Caco-2 (cell line): ENCODE data around the gene CEND1. TPM values are rescaled to one million over a fixed set of nuclear protein-coding genes. Genes with fewer than 3 reads are reported as not detected.

ENCODE experiments used
- BruUV-seq: library from RNA; stranded (reverse); fragments of 400-500 nt; replicated peaks from 2 replicates; lab custom pipeline; 2021; lab: Mats Ljungman, UMichigan
- CTCF ChIA-PET: fragments of 300-600 bp; sonication (Branson Sonifier 250); formaldehyde crosslinking; loops from one replicate; lab custom pipeline; 2022; ENCODE audit warnings: antibody characterized with exemption; lab: Charles Lee
- POLR2A ChIA-PET: fragments of 300-600 bp; sonication (Branson Sonifier 250); formaldehyde crosslinking; loops from one replicate; lab custom pipeline; 2022; ENCODE audit warnings: antibody characterized with exemption; lab: Charles Lee
- DNase-seq, 2 experiments: peaks; one replicate each; pipeline versions ENCODE4 v3.0.0 to v3.0.0-alpha.2; 2020 to 2022
- H3K27me3 ChIP-seq: replicated peaks from 2 replicates; pipeline ENCODE4 v1.6.0; 2011; ENCODE audit warnings: low read length; ENCODE audit not compliant: control insufficient read depth, insufficient read depth
- H3K36me3 ChIP-seq: 2 replicates; pipeline ENCODE4 v1.5.1; 2011; ENCODE audit warnings: low read length; ENCODE audit not compliant: control insufficient read depth, insufficient read depth
- H3K4me1 ChIP-seq: fragments of 250-450 bp; sonication (Bioruptor Pico); 2 replicates; pipeline ENCODE4 v1.5.1; 2020; ENCODE audit warnings: mild to moderate bottlenecking
- H3K4me3 ChIP-seq: 2 replicates; pipeline ENCODE4 v1.5.1; 2011; ENCODE audit warnings: low read depth, mild to moderate bottlenecking, control low read depth, low read length
- H3K9me3 ChIP-seq: fragments of 250-450 bp; sonication (Bioruptor Pico); 2 replicates; pipeline ENCODE4 v1.5.1; 2020; ENCODE audit warnings: mild to moderate bottlenecking, moderate library complexity
- H3K27ac Mint-ChIP-seq: one replicate; pipeline ENCODE4 v1.8.0; 2022; ENCODE audit warnings: mixed read lengths; ENCODE audit not compliant: unreplicated experiment
- H3K27me3 Mint-ChIP-seq: one replicate; pipeline ENCODE4 v1.8.0; 2022; ENCODE audit warnings: mixed read lengths; ENCODE audit not compliant: insufficient read depth, unreplicated experiment
- H3K36me3 Mint-ChIP-seq: one replicate; pipeline ENCODE4 v1.8.0; 2022; ENCODE audit warnings: mild to moderate bottlenecking, mixed read lengths; ENCODE audit not compliant: insufficient read depth, unreplicated experiment
- H3K4me1 Mint-ChIP-seq: one replicate; pipeline ENCODE4 v1.8.0; 2022; ENCODE audit warnings: low read depth, mixed read lengths; ENCODE audit not compliant: unreplicated experiment
- H3K4me3 Mint-ChIP-seq: one replicate; pipeline ENCODE4 v1.8.0; 2022; ENCODE audit warnings: mild to moderate bottlenecking, moderate library complexity, mixed read lengths; ENCODE audit not compliant: unreplicated experiment
- H3K9me3 Mint-ChIP-seq: one replicate; pipeline ENCODE4 v1.8.0; 2022; ENCODE audit warnings: mixed read lengths; ENCODE audit not compliant: unreplicated experiment
- intact Hi-C: fragments of 100-400 bp; cut with micrococcal nuclease; formaldehyde crosslinking; loops from one replicate; pipeline ENCODE4 v1.10.0; 2022; ENCODE audit not compliant: unreplicated experiment
- total RNA-seq: library from RNA; stranded (reverse); gene quantifications from 2 replicates; pipeline ENCODE4 v1.2.3, GENCODE V29; 2022
- TF ChIP-seq, protein P1 (sequence below), 2 experiments: fragments of 200-600 bp in 1 of 2; IDR thresholded peaks; 1 replicate in 1 of 2; 2 replicates in 1 of 2; pipeline versions ENCODE4 v1.5.1 to v1.8.0; 2011 to 2022; ENCODE audit warnings: antibody characterized with exemption in 1 of 2, control low read depth in 1 of 2, inconsistent platforms in 1 of 2, low read depth in 1 of 2, low read length in 1 of 2, mild to moderate bottlenecking in 1 of 2, moderate library complexity in 1 of 2; ENCODE audit not compliant: insufficient read depth in 1 of 2, severe bottlenecking in 1 of 2, unreplicated experiment in 1 of 2

Gene CEND1
- total RNA-seq, 1 experiment from 2014 or later: not detected

DNA sequence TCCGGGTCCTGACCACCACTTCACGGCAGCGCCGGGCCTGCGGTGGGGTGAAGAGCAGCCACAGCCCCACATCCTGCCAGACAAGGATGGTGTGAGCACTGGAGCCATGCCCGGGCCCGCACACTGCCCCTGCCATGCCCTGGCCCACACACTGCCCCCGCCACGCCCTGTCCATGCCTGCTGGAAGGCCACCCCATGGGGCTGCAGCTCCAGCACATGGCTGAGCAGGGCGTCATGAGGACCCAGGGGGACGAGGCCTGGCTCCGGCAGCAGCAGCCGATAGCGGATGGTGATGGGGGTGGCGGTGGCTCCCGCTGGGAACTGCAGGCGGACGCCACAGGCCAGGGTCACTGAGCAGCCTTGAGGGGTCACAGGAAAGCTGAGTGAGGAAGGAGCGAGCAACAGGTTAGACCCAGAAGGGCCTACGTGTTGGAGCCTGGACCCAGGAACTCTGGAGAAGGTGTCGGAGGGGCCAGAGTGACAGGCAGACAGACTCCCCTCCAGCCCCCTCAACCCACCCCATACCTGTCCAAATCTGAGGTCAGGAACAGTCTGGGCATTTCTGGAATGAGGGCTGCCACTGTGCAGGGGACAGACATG, 12.2 kb upstream of the CEND1 start:
- POLR2A ChIA-PET: no interaction called here
- no peaks in the 10 kb centered on the region for H3K9me3 Mint-ChIP-seq
- Histone ChIP-seq H3K4me3 (no peak overlapping the region), H3K27me3 (no peaks in the 10 kb centered on the region), H3K36me3 (no peaks in the 10 kb centered on the region), H3K9me3 (no peaks in the 10 kb centered on the region), H3K4me1 (peaks cover 14% of the 10 kb centered on the region; the same call in 1 of the 2 replicates)
- DNase-seq: no peak
- H3K27me3 Mint-ChIP-seq: no peaks in the 10 kb centered on the region
- H3K4me1 Mint-ChIP-seq: no peaks in the 10 kb centered on the region
- H3K4me3 Mint-ChIP-seq: no peak overlapping the region
- H3K36me3 Mint-ChIP-seq: peaks cover 31% of the 10 kb centered on the region
- TF ChIP-seq, protein P1, sequence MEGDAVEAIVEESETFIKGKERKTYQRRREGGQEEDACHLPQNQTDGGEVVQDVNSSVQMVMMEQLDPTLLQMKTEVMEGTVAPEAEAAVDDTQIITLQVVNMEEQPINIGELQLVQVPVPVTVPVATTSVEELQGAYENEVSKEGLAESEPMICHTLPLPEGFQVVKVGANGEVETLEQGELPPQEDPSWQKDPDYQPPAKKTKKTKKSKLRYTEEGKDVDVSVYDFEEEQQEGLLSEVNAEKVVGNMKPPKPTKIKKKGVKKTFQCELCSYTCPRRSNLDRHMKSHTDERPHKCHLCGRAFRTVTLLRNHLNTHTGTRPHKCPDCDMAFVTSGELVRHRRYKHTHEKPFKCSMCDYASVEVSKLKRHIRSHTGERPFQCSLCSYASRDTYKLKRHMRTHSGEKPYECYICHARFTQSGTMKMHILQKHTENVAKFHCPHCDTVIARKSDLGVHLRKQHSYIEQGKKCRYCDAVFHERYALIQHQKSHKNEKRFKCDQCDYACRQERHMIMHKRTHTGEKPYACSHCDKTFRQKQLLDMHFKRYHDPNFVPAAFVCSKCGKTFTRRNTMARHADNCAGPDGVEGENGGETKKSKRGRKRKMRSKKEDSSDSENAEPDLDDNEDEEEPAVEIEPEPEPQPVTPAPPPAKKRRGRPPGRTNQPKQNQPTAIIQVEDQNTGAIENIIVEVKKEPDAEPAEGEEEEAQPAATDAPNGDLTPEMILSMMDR (IDR thresholded peaks at IDR 0.05; ENCODE audit: insufficient read depth in 1 of 2, low read depth in 1 of 2, low read length in 1 of 2, severe bottlenecking in 1 of 2, unreplicated experiment in 1 of 2): no peak
- intact Hi-C loops: no loop called here
- CTCF ChIA-PET: no interaction called here
- no peak overlapping the region for H3K27ac Mint-ChIP-seq
- BruUV-seq: no TSS peak

DNA sequence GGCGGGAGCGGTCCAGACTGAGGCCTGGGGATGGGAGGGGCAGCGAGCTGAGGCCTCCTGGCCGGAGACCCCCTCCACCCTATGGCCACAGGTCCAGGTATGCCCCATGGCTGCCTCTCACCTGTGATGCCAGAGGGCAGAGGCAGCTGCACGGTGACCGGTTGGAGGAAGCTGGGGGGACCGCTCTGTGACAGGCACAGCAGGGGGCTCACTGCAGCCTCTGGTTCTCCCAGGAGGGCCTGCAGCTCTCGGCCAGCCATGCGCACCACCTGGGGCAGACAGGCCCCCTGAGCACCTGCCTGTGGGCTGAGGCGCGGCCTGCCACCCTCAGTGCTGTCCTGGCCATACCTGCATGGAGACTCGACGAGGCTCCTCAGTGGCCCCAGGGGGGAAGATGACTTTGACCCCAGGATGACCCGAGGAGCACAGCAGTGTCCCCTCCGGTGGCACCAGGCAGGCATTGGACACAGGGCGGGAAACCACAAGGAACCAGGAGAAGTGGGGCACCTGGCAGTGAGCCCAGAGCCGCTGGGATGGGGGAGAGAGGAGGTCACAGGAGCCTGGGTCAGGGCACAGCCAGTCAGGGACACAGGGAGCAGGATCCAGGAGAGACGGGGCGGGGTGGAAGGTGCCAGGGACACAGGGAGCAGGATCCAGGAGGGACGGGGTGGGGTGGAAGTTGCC, 11.3 kb upstream of the CEND1 start:
- Mint-ChIP-seq H3K9me3 (no peaks in the 10 kb centered on the region), H3K36me3 (peaks cover 35% of the 10 kb centered on the region), H3K4me3 (no peak overlapping the region), H3K27ac (no peak overlapping the region), H3K27me3 (no peaks in the 10 kb centered on the region), H3K4me1 (no peaks in the 10 kb centered on the region)
- H3K36me3 ChIP-seq: no peaks in the 10 kb centered on the region
- H3K4me3 ChIP-seq: no peak overlapping the region
- DNase-seq: no peak
- POLR2A ChIA-PET: no interaction called here
- H3K4me1 ChIP-seq: peaks cover 23% of the 10 kb centered on the region
- intact Hi-C loops: no loop called here
- H3K9me3 ChIP-seq: no peaks in the 10 kb centered on the region
- TF ChIP-seq, protein P1 (IDR thresholded peaks at IDR 0.05; ENCODE audit: insufficient read depth in 1 of 2, low read depth in 1 of 2, low read length in 1 of 2, severe bottlenecking in 1 of 2, unreplicated experiment in 1 of 2): no peak
- BruUV-seq: no TSS peak
- CTCF ChIA-PET: no interaction called here
- no peaks in the 10 kb centered on the region for H3K27me3 ChIP-seq

DNA sequence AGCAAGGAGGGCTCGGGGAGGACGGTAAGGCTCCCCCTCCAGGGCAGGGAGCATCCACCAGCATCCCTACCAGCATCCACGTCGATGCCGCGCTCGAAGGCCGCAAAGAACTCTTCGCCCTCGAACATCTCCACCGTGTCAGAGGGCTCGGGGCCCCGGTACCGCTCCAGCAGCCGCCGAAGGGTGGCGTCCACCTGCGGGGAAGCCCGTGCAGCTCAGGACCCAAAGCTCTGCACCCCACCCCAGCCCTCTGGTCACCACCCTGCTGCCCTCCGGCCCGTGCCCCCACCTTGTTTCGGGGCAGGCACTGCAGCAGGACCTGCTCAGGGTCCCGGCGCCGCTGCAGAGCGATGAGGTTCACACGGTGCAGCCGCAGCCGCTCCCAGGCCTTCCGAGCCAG, 10.6 kb upstream of the CEND1 start:
- H3K9me3 ChIP-seq: no peaks in the 10 kb centered on the region
- Mint-ChIP-seq H3K4me1 (no peaks in the 10 kb centered on the region), H3K27me3 (no peaks in the 10 kb centered on the region), H3K9me3 (no peaks in the 10 kb centered on the region), H3K27ac (no peak overlapping the region), H3K4me3 (no peak overlapping the region), H3K36me3 (peaks cover 32% of the 10 kb centered on the region)
- TF ChIP-seq, protein P1 (IDR thresholded peaks at IDR 0.05; ENCODE audit: insufficient read depth in 1 of 2, low read depth in 1 of 2, low read length in 1 of 2, severe bottlenecking in 1 of 2, unreplicated experiment in 1 of 2): no peak
- POLR2A ChIA-PET: no interaction called here
- DNase-seq: no peak
- H3K36me3 ChIP-seq: no peaks in the 10 kb centered on the region
- BruUV-seq: no TSS peak
- CTCF ChIA-PET: no interaction called here
- no peak overlapping the region for H3K4me3 ChIP-seq
- peaks cover 20% of the 10 kb centered on the region for H3K4me1 ChIP-seq
- no peaks in the 10 kb centered on the region for H3K27me3 ChIP-seq
- intact Hi-C loops: no loop called here
